Stimulated activated CD8-positive, alpha-beta memory T cell treated with anti-CD3 and anti-CD28 coated beads, Interleukin-2, amount 100 ng/mL, for 1 hour (primary cell): Measurements from ENCODE around the gene SLC25A33.
A peak's percentile ranks its signal among the peaks of the same experiment; 100 is the strongest.
"Not testable (repeated sequence)": the region's sequence is repeated elsewhere in the genome, so short reads cannot be mapped to it uniquely, and the experiment has no call there.

Source experiments
- DNase-seq, 2 donors: peaks; one replicate each; pipeline ENCODE4 v3.0.0-alpha.2; 2020; ENCODE audit warnings: low read depth in 2 of 2

SLC25A33 gene

GRCh38 chr1:9539829-9540550 lies 725 bp downstream of the SLC25A33 start:
- peak; percentile 8 to 25 for DNase-seq

GRCh38 chr1:9542430-9542829 lies 3.2 kb downstream of the SLC25A33 start:
- DNase-seq, result no peak

- DNase-seq, result no peak
Observed at GRCh38 chr1:9544926-9545325, 5.7 kb downstream of the SLC25A33 start.

- no peak for DNase-seq
Observed at GRCh38 chr1:9549955-9550546, 10.8 kb downstream of the SLC25A33 start.

DNA sequence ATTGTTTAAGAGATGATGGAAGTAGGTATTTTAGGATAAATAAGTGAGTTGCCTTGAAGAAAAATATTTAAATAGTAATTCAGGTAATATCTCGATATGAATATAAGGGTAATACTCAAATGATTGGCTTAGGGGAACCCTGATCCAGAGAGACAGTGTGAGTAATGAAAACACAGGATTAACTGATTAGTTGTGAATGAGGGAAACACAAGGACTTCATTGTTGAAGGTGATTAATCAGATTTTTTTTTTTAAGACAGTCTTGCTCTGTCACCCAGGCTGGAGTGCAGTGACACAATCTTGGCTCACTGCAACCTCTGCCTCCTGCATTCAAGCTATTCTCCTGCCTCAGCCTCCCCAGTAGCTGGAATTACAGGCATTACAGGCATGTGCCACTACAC lies 12.7 kb downstream of the SLC25A33 start:
- DNase-seq, result no peak

GRCh38 chr1:9553736-9554144 lies 14.5 kb downstream of the SLC25A33 start:
- DNase-seq, result no peak

DNA sequence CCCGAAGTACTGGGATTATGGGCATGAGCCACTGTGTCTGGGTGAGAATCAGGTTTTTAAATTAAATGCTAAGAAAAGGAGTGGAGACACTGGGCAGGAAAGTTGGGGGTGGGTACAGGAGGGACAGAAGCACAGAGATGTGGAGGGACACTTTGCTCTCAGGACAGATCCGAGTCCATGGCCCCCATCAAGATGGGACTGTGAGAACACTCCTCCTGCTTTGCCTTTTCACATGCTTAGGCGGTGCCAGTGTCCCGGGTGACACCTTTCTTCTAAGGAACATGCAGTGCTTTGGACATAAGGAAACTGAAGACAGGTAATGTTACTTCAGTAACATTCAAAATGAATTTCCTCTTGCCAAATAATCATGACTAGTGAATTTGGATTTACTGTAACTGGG lies 16.7 kb downstream of the SLC25A33 start:
- DNase-seq, result no peak

- DNase-seq, result no peak
Observed at GRCh38 chr1:9557624-9558023, 18.4 kb downstream of the SLC25A33 start.

- DNase-seq, result no peak
Observed at GRCh38 chr1:9558271-9558945, 19.1 kb downstream of the SLC25A33 start.

DNA sequence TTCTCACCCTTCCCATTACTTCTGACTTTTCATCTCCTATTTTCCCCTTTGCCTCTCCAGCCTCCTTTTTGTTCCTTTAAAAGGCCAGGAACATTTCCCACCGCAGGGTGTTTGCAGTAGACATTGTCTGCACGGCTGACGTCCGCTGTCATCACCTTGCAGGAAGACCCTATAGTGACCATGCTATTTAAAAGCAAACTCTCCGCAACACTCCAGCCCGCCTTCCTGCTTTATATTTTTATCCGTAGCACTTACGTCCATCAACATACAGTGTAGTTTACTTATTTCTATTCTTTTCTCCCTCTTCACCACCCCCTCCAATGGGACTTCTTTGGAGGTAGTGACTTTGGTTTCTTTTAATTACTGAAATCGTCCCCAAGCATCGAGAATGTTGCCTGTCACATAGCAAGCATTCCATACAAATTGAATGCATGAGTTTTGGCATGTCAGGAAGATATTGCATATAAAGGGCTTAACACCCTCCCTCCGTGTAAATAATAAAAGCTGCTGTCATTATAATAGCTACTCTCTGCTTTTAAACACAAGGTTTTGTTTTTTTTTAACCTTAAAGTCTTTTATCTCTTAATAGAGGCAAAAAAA lies 19.8 kb downstream of the SLC25A33 start:
- DNase-seq, result no peak

DNA sequence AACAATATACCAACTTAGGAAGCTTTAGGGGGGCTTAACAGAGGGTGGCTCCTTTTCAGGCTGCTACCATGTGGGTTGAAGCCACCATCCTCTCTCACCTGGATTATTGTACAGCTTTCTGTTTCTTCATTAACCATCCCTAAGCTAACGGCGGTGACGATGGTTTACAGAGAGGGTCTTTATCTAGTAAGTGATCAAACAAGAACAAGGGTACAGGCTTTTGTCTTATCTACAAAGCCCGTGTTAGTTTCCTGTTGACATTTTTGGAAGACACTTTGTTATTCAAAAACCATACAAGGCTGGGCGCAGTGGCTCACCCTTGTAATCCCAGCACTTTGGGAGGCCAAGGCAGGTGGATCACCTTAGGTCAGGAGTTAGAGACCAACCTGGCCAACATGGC lies 20.4 kb downstream of the SLC25A33 start:
- no peak for DNase-seq

DNA sequence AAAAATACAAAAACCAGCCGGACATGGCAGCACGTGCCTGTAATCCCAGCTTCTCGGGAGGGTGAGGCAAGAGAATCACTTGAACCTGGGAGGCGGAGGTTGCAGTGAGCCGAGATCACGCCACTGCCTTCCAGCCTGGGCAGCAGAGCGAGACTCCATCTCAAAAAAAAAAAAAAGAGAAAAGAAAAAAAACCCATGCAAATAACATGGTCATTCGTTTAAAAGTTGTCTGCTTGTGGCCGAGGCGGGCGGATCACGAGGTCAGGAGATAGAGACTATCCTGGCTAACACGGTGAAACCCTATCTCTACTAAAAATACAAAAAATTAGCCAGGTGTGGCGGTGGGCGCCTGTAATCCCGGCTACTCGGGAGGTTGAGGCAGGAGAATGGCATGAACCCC lies 20.8 kb downstream of the SLC25A33 start:
- not testable (repeated sequence) for DNase-seq

- DNase-seq, result no peak
Observed at GRCh38 chr1:9561429-9561828, 22.2 kb downstream of the SLC25A33 start.

DNA sequence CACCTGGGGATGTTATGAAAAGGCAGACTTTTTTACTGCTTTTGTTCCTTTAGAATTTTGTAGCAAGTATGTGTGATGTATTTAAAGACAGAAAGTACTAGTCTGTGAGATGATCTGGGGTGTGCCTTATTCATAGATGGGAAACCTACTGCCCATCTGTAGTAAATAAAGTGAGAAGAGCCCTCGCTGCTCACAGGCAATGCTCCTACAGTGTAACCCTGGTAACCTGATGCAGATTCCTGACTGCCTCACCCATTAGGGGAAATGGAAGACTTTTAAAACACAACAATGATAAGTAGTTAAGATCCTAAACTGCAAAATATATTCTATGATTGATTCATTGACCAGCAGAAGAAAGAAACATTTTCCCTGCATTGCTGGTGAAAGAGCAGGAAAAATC lies 30.0 kb downstream of the SLC25A33 start:
- no peak for DNase-seq

- not testable (repeated sequence) for DNase-seq
Observed at GRCh38 chr1:9570886-9571529, 31.7 kb downstream of the SLC25A33 start.

DNA sequence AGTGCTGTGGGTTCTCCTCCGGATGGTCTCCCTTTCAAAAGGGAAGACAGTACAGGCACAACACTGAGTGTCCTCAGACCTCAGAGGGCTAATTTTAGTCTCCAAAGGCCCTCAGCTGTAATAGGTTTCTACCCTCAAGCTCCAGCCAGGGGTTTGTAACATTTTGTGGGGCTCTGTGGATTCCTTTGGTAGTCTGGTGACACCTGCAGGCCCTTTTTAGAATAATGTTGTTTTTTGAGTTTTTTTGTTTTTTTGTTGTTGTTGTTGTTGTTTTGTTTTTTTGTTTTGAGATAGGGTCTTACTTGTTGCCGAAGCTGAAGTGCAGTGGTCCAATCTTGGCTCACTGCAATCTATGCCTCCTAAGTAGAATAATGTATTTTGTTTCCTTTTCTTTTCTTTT lies 34.5 kb downstream of the SLC25A33 start:
- no peak for DNase-seq

GRCh38 chr1:9575486-9575885 lies 36.2 kb downstream of the SLC25A33 start:
- DNase-seq, result no peak

DNA sequence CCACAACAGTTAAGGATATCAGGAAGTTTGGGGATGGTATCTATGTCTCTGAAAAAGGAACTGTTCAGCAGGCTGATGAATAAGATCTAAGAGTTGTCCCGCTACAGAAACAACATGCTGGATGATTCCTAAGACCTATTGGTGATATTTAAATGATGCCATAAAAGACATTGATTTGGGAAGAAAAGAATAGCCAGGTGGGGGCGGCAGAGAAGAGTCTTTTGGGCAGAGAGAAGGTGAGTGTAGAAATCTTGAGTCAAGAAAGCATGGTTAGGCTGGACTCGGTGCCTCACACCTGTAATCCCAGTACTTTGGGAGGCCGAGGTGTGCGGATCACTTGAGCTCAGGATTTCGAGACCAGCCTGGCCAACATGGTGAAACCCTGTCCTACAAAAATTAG lies 37.6 kb downstream of the SLC25A33 start:
- DNase-seq, result no peak

DNA sequence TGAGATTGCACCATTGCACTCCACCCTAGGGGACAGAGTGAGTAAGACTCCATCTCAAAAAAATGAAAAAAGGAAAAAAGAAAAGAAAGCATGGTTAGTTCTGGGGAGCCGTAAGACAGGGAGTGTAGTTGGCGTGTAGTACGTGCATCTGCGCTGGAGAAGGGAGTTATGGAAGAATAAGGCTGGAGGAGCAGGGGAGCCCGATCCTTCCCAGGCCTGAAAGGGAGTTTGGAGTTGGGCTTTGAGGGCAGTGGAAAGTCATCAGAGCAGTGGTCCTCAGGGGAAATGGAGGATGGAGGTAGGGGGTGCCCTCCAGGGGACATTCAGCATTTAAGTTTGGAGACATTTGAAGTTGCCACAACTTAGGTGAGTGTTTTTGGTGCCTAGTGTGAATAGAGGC lies 38.2 kb downstream of the SLC25A33 start:
- DNase-seq, result no peak

- DNase-seq, result no peak
Observed at GRCh38 chr1:9580942-9581341, 41.7 kb downstream of the SLC25A33 start.

- DNase-seq, result no peak
Observed at GRCh38 chr1:9586147-9586766, 47.0 kb downstream of the SLC25A33 start.
